Stomach smooth muscle (tissue), 2 donors: ENCODE results near the gene STYXL1.

ENCODE experiments used
- H3K27ac ChIP-seq: one replicate; pipeline ENCODE4 v1.7.0; 2013; ENCODE audit warnings: mild to moderate bottlenecking, low read length, inconsistent platforms
- H3K27me3 ChIP-seq, 2 donors: one replicate each; pipeline ENCODE4 v1.7.0; 2013; ENCODE audit warnings: low read length in 2 of 2; ENCODE audit not compliant: insufficient read depth in 2 of 2, control insufficient read depth in 1 of 2
- H3K36me3 ChIP-seq, 2 donors: one replicate each; pipeline ENCODE4 v1.7.0; 2013; ENCODE audit warnings: low read length in 2 of 2; ENCODE audit not compliant: control insufficient read depth in 2 of 2, insufficient read depth in 2 of 2
- H3K4me1 ChIP-seq: one replicate; pipeline ENCODE4 v1.7.0; 2013; ENCODE audit warnings: low read length; ENCODE audit not compliant: control insufficient read depth, insufficient read depth
- H3K4me3 ChIP-seq, 2 donors: one replicate each; pipeline ENCODE4 v1.7.0; 2013; ENCODE audit warnings: low read length in 2 of 2
- H3K9ac ChIP-seq, 2 donors: one replicate each; pipeline ENCODE4 v1.7.0; 2013; ENCODE audit warnings: low read length in 2 of 2, mild to moderate bottlenecking in 1 of 2
- H3K9me3 ChIP-seq, 2 donors: one replicate each; pipeline ENCODE4 v1.7.0; 2013; ENCODE audit warnings: low read length in 2 of 2; ENCODE audit not compliant: control insufficient read depth in 2 of 2
- donor health status: healthy.
- donor health status: Pancreatic carcinoma.

The STYXL1 gene

GRCh38 chr7:75985009-75985517 is 62.7 kb downstream of the STYXL1 start:
- Histone ChIP-seq H3K27me3 (no peaks in the 10 kb centered on the region), H3K4me1 (peaks cover 16% of the 10 kb centered on the region), H3K9me3 (no peaks in the 10 kb centered on the region), H3K4me3 (no peak overlapping the region), H3K9ac (no peak overlapping the region), H3K36me3 (peaks cover 15 to 33% of the 10 kb centered on the region in 2 donors), H3K27ac (no peak overlapping the region)

- peaks cover 15 to 39% of the 10 kb centered on the region in 2 donors for H3K36me3 ChIP-seq
- no peak overlapping the region for H3K9ac ChIP-seq
- no peak overlapping the region for H3K4me3 ChIP-seq
- H3K27me3 ChIP-seq: no peaks in the 10 kb centered on the region
- peaks cover 9% of the 10 kb centered on the region for H3K4me1 ChIP-seq
- no peaks in the 10 kb centered on the region for H3K9me3 ChIP-seq
- no peak overlapping the region for H3K27ac ChIP-seq
These were observed 63.4 kb downstream of the STYXL1 start for GRCh38 chr7:75984130-75985008.

GRCh38 chr7:75983471-75984129 is 64.2 kb downstream of the STYXL1 start:
- H3K4me1 ChIP-seq: peaks cover 5% of the 10 kb centered on the region
- H3K9ac ChIP-seq: no peak overlapping the region
- H3K9me3 ChIP-seq: no peaks in the 10 kb centered on the region
- H3K4me3 ChIP-seq: no peak overlapping the region
- H3K36me3 ChIP-seq: peaks cover 15 to 41% of the 10 kb centered on the region in 2 donors
- no peak overlapping the region for H3K27ac ChIP-seq
- no peaks in the 10 kb centered on the region for H3K27me3 ChIP-seq

- no peak overlapping the region for H3K27ac ChIP-seq
- H3K9me3 ChIP-seq: no peaks in the 10 kb centered on the region
- H3K36me3 ChIP-seq: peaks cover 15 to 39% of the 10 kb centered on the region in 2 donors
- H3K4me1 ChIP-seq: peaks cover 5% of the 10 kb centered on the region
- no peaks in the 10 kb centered on the region for H3K27me3 ChIP-seq
- no peak overlapping the region for H3K9ac ChIP-seq
- no peak overlapping the region for H3K4me3 ChIP-seq
These were observed 65.3 kb downstream of the STYXL1 start for GRCh38 chr7:75982306-75983064.

GRCh38 chr7:75981453-75982305 is 66.1 kb downstream of the STYXL1 start:
- Histone ChIP-seq H3K4me3 (no peak overlapping the region), H3K27me3 (no peaks in the 10 kb centered on the region), H3K9me3 (no peaks in the 10 kb centered on the region), H3K4me1 (peaks cover 5% of the 10 kb centered on the region), H3K36me3 (peaks cover 15 to 33% of the 10 kb centered on the region in 2 donors), H3K27ac (no peak overlapping the region), H3K9ac (no peak overlapping the region)

GRCh38 chr7:75981203-75981452 is 66.7 kb downstream of the STYXL1 start:
- Histone ChIP-seq H3K9me3 (no peaks in the 10 kb centered on the region), H3K27me3 (no peaks in the 10 kb centered on the region), H3K9ac (no peak overlapping the region), H3K36me3 (peaks cover 13 to 29% of the 10 kb centered on the region in 2 donors), H3K4me1 (peaks cover under 1% of the 10 kb centered on the region), H3K4me3 (no peak overlapping the region), H3K27ac (no peak overlapping the region)

- no peaks in the 10 kb centered on the region for H3K4me1 ChIP-seq
- no peak overlapping the region for H3K27ac ChIP-seq
- no peaks in the 10 kb centered on the region for H3K9me3 ChIP-seq
- peaks cover 13 to 28% of the 10 kb centered on the region in 2 donors for H3K36me3 ChIP-seq
- H3K27me3 ChIP-seq: no peaks in the 10 kb centered on the region
- no peak overlapping the region for H3K9ac ChIP-seq
- H3K4me3 ChIP-seq: no peak overlapping the region
These were observed 67.2 kb downstream of the STYXL1 start for GRCh38 chr7:75980430-75981202.

- H3K9me3 ChIP-seq: no peaks in the 10 kb centered on the region
- no peaks in the 10 kb centered on the region for H3K27me3 ChIP-seq
- H3K27ac ChIP-seq: no peak overlapping the region
- no peak overlapping the region for H3K4me3 ChIP-seq
- H3K36me3 ChIP-seq: peaks cover 13 to 28% of the 10 kb centered on the region in 2 donors
- H3K4me1 ChIP-seq: no peaks in the 10 kb centered on the region
- no peak overlapping the region for H3K9ac ChIP-seq
These were observed 67.9 kb downstream of the STYXL1 start for GRCh38 chr7:75979759-75980429.

- Histone ChIP-seq H3K4me1 (no peaks in the 10 kb centered on the region), H3K36me3 (peaks cover 6 to 28% of the 10 kb centered on the region in 2 donors), H3K9me3 (no peaks in the 10 kb centered on the region), H3K9ac (no peak overlapping the region), H3K4me3 (no peak overlapping the region), H3K27ac (no peak overlapping the region), H3K27me3 (no peaks in the 10 kb centered on the region)
These were observed 70.1 kb downstream of the STYXL1 start for GRCh38 chr7:75977743-75978142.
